Measurements from ENCODE around the gene NETO2. TPM values are rescaled to one million over a fixed set of nuclear protein-coding genes. Genes with fewer than 3 reads are reported as not detected.
A peak's percentile ranks its signal among the peaks of the same experiment; 100 is the strongest.
"Not testable (repeated sequence)": the region's sequence is repeated elsewhere in the genome, so short reads cannot be mapped to it uniquely, and the experiment has no call there.

The NETO2 gene, protein sequence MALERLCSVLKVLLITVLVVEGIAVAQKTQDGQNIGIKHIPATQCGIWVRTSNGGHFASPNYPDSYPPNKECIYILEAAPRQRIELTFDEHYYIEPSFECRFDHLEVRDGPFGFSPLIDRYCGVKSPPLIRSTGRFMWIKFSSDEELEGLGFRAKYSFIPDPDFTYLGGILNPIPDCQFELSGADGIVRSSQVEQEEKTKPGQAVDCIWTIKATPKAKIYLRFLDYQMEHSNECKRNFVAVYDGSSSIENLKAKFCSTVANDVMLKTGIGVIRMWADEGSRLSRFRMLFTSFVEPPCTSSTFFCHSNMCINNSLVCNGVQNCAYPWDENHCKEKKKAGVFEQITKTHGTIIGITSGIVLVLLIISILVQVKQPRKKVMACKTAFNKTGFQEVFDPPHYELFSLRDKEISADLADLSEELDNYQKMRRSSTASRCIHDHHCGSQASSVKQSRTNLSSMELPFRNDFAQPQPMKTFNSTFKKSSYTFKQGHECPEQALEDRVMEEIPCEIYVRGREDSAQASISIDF
- 1 to 10 TPM; 3.0 to 5.0 TPM for polyA plus RNA-seq

- WGBS, 2 donors, result 0 to 1% methylated on average over 76 to 130 of the region's 130 CpGs
- no peaks in the 10 kb centered on the region for H3K27me3 ChIP-seq (ENCODE audit: control insufficient read depth in 1 of 2, insufficient read depth in 2 of 2, low read length in 2 of 2)
- peak within 1 kb of the TSS; percentile 60 to 66 for H3K4me3 ChIP-seq (ENCODE audit: low read depth in 1 of 2, low read length in 2 of 2)
- H3K27ac ChIP-seq (ENCODE audit: low read depth in 2 of 2, low read length in 1 of 2), result peak within 1 kb of the TSS; percentile 26 to 36
- H3K4me1 ChIP-seq (ENCODE audit: control insufficient read depth in 2 of 2, insufficient read depth in 2 of 2, low read length in 1 of 2), result peaks cover 0 to 5% of the 10 kb centered on the region in 2 donors
- H3K36me3 ChIP-seq (ENCODE audit: control insufficient read depth in 2 of 2, insufficient read depth in 2 of 2, low read length in 1 of 2), result no peaks in the 10 kb centered on the region
- H3K9me3 ChIP-seq (ENCODE audit: control insufficient read depth in 2 of 2, insufficient read depth in 1 of 2, low read depth in 1 of 2, low read length in 1 of 2), result peaks cover 0 to 3% of the 10 kb centered on the region in 2 donors
Measured at GRCh38 chr16:47143677-47144558, at the start of gene NETO2. TSS of gene NETO2 (minus strand) at chr16:47143945. CDS start at chr16:47143612, 333 bp downstream.

DNA sequence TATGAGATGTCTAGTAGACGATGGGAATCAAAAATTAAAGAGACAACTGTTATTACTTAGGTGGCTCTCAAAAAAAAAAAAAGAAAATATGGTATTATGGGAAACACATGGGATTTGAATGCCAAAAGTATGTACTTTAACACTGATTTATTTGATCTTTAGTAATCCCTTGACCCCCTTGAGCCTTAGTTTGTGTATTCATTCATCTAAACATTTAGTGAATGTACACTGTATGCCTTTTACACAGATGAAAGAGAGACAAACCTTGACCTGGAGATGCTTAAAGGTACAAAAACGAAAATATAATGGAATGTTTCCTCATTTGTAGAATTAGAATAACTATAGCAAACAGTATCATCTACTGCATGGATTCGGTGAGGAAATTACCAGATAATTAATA, 38.6 kb upstream of the NETO2 start:
- Histone ChIP-seq H3K27me3 (ENCODE audit: control insufficient read depth in 1 of 2, insufficient read depth in 2 of 2, low read length in 2 of 2) (no peaks in the 10 kb centered on the region), H3K9me3 (ENCODE audit: control insufficient read depth in 2 of 2, insufficient read depth in 1 of 2, low read depth in 1 of 2, low read length in 1 of 2) (no peaks in the 10 kb centered on the region), H3K27ac (ENCODE audit: low read depth in 2 of 2, low read length in 1 of 2) (no peak overlapping the region), H3K4me3 (ENCODE audit: low read depth in 1 of 2, low read length in 2 of 2) (no peak overlapping the region), H3K4me1 (ENCODE audit: control insufficient read depth in 2 of 2, insufficient read depth in 2 of 2, low read length in 1 of 2) (no peaks in the 10 kb centered on the region), H3K36me3 (ENCODE audit: control insufficient read depth in 2 of 2, insufficient read depth in 2 of 2, low read length in 1 of 2) (no peaks in the 10 kb centered on the region)
- WGBS, 2 donors, result 87 to 93% methylated on average over 3 of the region's 3 CpGs

- not testable (repeated sequence) for H3K9me3 ChIP-seq (ENCODE audit: control insufficient read depth in 2 of 2, insufficient read depth in 1 of 2, low read depth in 1 of 2, low read length in 1 of 2); H3K27me3 ChIP-seq (ENCODE audit: control insufficient read depth in 1 of 2, insufficient read depth in 2 of 2, low read length in 2 of 2); H3K4me3 ChIP-seq (ENCODE audit: low read depth in 1 of 2, low read length in 2 of 2); H3K36me3 ChIP-seq (ENCODE audit: control insufficient read depth in 2 of 2, insufficient read depth in 2 of 2, low read length in 1 of 2); H3K27ac ChIP-seq (ENCODE audit: low read depth in 2 of 2, low read length in 1 of 2); H3K4me1 ChIP-seq (ENCODE audit: control insufficient read depth in 2 of 2, insufficient read depth in 2 of 2, low read length in 1 of 2)
- WGBS, 2 donors, result 93 to 98% methylated on average over 15 to 27 of the region's 31 CpGs
Measured at GRCh38 chr16:47181066-47181465, 37.3 kb upstream of the NETO2 start.

- no peaks in the 10 kb centered on the region for H3K27me3 ChIP-seq (ENCODE audit: control insufficient read depth in 1 of 2, insufficient read depth in 2 of 2, low read length in 2 of 2)
- WGBS, 2 donors, result 88 to 91% methylated on average over 8 of the region's 8 CpGs
- H3K9me3 ChIP-seq (ENCODE audit: control insufficient read depth in 2 of 2, insufficient read depth in 1 of 2, low read depth in 1 of 2, low read length in 1 of 2), result no peaks in the 10 kb centered on the region
- H3K4me1 ChIP-seq (ENCODE audit: control insufficient read depth in 2 of 2, insufficient read depth in 2 of 2, low read length in 1 of 2), result no peaks in the 10 kb centered on the region
- no peak overlapping the region for H3K4me3 ChIP-seq (ENCODE audit: low read depth in 1 of 2, low read length in 2 of 2)
- no peak overlapping the region for H3K27ac ChIP-seq (ENCODE audit: low read depth in 2 of 2, low read length in 1 of 2)
- peaks cover 0 to 2% of the 10 kb centered on the region in 2 donors for H3K36me3 ChIP-seq (ENCODE audit: control insufficient read depth in 2 of 2, insufficient read depth in 2 of 2, low read length in 1 of 2)
Measured at GRCh38 chr16:47180073-47180472, 36.3 kb upstream of the NETO2 start.

DNA sequence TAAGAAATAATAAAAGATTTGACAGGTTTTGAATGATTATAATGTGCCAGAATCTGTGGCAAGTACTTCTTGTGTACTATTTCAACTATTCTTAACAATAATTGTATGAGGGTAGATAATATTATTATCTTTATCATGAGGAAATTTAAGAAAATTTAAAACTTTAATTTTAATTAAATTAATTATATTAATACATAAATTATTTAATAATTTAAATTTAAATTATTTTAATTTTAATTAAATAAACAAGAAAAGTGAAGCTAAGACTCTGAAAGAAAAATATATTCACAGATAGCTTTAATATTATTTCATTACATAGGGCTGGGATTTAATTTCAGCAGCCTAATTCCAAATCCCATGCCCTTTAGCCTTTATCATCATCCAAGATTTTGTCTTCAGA, 31.4 kb upstream of the NETO2 start:
- no peak overlapping the region for H3K27ac ChIP-seq (ENCODE audit: low read depth in 2 of 2, low read length in 1 of 2)
- H3K9me3 ChIP-seq (ENCODE audit: control insufficient read depth in 2 of 2, insufficient read depth in 1 of 2, low read depth in 1 of 2, low read length in 1 of 2), result no peaks in the 10 kb centered on the region
- no peaks in the 10 kb centered on the region for H3K27me3 ChIP-seq (ENCODE audit: control insufficient read depth in 1 of 2, insufficient read depth in 2 of 2, low read length in 2 of 2)
- no peak overlapping the region for H3K4me3 ChIP-seq (ENCODE audit: low read depth in 1 of 2, low read length in 2 of 2)
- H3K36me3 ChIP-seq (ENCODE audit: control insufficient read depth in 2 of 2, insufficient read depth in 2 of 2, low read length in 1 of 2), result peaks cover 0 to 2% of the 10 kb centered on the region in 2 donors
- H3K4me1 ChIP-seq (ENCODE audit: control insufficient read depth in 2 of 2, insufficient read depth in 2 of 2, low read length in 1 of 2), result no peaks in the 10 kb centered on the region

GRCh38 chr16:47162670-47163420, 19.1 kb upstream of the NETO2 start:
- Histone ChIP-seq H3K4me3 (ENCODE audit: low read depth in 1 of 2, low read length in 2 of 2) (no peak overlapping the region), H3K36me3 (ENCODE audit: control insufficient read depth in 2 of 2, insufficient read depth in 2 of 2, low read length in 1 of 2) (peaks cover 0 to 2% of the 10 kb centered on the region in 2 donors), H3K27ac (ENCODE audit: low read depth in 2 of 2, low read length in 1 of 2) (no peak overlapping the region), H3K4me1 (ENCODE audit: control insufficient read depth in 2 of 2, insufficient read depth in 2 of 2, low read length in 1 of 2) (no peaks in the 10 kb centered on the region), H3K9me3 (ENCODE audit: control insufficient read depth in 2 of 2, insufficient read depth in 1 of 2, low read depth in 1 of 2, low read length in 1 of 2) (no peaks in the 10 kb centered on the region), H3K27me3 (ENCODE audit: control insufficient read depth in 1 of 2, insufficient read depth in 2 of 2, low read length in 2 of 2) (no peaks in the 10 kb centered on the region)
- WGBS, 2 donors, result 92 to 94% methylated on average over 10 of the region's 10 CpGs

- no peak overlapping the region for H3K27ac ChIP-seq (ENCODE audit: low read depth in 2 of 2, low read length in 1 of 2)
- no peaks in the 10 kb centered on the region for H3K4me1 ChIP-seq (ENCODE audit: control insufficient read depth in 2 of 2, insufficient read depth in 2 of 2, low read length in 1 of 2)
- H3K27me3 ChIP-seq (ENCODE audit: control insufficient read depth in 1 of 2, insufficient read depth in 2 of 2, low read length in 2 of 2), result no peaks in the 10 kb centered on the region
- H3K9me3 ChIP-seq (ENCODE audit: control insufficient read depth in 2 of 2, insufficient read depth in 1 of 2, low read depth in 1 of 2, low read length in 1 of 2), result no peaks in the 10 kb centered on the region
- peaks cover 0 to 2% of the 10 kb centered on the region in 2 donors for H3K36me3 ChIP-seq (ENCODE audit: control insufficient read depth in 2 of 2, insufficient read depth in 2 of 2, low read length in 1 of 2)
- H3K4me3 ChIP-seq (ENCODE audit: low read depth in 1 of 2, low read length in 2 of 2), result no peak overlapping the region
- WGBS, 2 donors, result 90 to 92% methylated on average over 4 of the region's 4 CpGs
Measured at GRCh38 chr16:47161464-47161863, 17.7 kb upstream of the NETO2 start.

DNA sequence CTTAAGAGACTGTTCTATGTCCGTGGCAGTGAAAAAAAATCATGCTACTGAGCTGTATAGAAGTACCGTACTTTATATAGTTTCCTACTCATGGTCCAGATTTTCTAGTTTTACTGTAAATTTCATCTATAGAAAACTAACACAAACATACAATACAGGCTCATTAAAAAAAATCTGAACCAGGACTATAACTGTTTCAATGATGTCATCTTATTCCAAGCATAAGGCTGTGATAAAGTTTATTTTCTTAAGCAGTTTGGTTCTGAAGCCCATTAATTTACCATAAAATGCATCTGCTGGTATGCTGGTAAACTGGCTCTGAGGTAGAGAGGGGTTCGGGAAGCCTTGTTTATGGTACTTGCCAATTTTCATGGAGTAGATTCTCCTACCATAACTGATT, 16.7 kb upstream of the NETO2 start:
- Histone ChIP-seq H3K36me3 (ENCODE audit: control insufficient read depth in 2 of 2, insufficient read depth in 2 of 2, low read length in 1 of 2) (peaks cover 0 to 2% of the 10 kb centered on the region in 2 donors), H3K4me3 (ENCODE audit: low read depth in 1 of 2, low read length in 2 of 2) (no peak overlapping the region), H3K27ac (ENCODE audit: low read depth in 2 of 2, low read length in 1 of 2) (no peak overlapping the region), H3K27me3 (ENCODE audit: control insufficient read depth in 1 of 2, insufficient read depth in 2 of 2, low read length in 2 of 2) (no peaks in the 10 kb centered on the region), H3K4me1 (ENCODE audit: control insufficient read depth in 2 of 2, insufficient read depth in 2 of 2, low read length in 1 of 2) (no peaks in the 10 kb centered on the region), H3K9me3 (ENCODE audit: control insufficient read depth in 2 of 2, insufficient read depth in 1 of 2, low read depth in 1 of 2, low read length in 1 of 2) (no peaks in the 10 kb centered on the region)
- WGBS, 2 donors, result 91 to 93% methylated on average over 3 of the region's 3 CpGs

DNA sequence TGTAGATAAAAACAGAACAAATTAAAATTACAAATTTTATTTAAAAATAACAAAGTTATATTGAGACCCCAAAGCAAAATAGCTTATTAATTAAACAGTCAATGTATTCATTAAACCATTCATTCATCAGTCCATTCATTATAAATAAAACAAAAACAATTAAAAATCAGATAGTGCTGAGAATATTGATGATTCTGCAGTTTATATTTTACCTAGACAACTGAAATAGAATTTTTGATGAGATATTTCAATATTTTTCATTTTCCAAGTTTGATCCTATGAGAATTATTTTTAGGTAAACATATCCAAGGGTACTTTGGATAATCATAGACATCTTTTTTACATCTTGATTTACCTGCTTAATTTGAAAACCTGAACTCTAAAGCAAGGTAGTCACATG, 15.2 kb upstream of the NETO2 start:
- peaks cover 0 to 2% of the 10 kb centered on the region in 2 donors for H3K36me3 ChIP-seq (ENCODE audit: control insufficient read depth in 2 of 2, insufficient read depth in 2 of 2, low read length in 1 of 2)

More for the DNA sequence above, 15.2 kb upstream of the NETO2 start:
- H3K4me3 ChIP-seq (ENCODE audit: low read depth in 1 of 2, low read length in 2 of 2), result no peak overlapping the region
- no peaks in the 10 kb centered on the region for H3K27me3 ChIP-seq (ENCODE audit: control insufficient read depth in 1 of 2, insufficient read depth in 2 of 2, low read length in 2 of 2)
- no peaks in the 10 kb centered on the region for H3K4me1 ChIP-seq (ENCODE audit: control insufficient read depth in 2 of 2, insufficient read depth in 2 of 2, low read length in 1 of 2)
- no peak overlapping the region for H3K27ac ChIP-seq (ENCODE audit: low read depth in 2 of 2, low read length in 1 of 2)
- H3K9me3 ChIP-seq (ENCODE audit: control insufficient read depth in 2 of 2, insufficient read depth in 1 of 2, low read depth in 1 of 2, low read length in 1 of 2), result no peaks in the 10 kb centered on the region

All from esophagus (tissue), 2 donors.